ENCODE measurements around the gene RELA. TPM values are rescaled to one million over a fixed set of nuclear protein-coding genes. Genes with fewer than 3 reads are reported as not detected.

RELA gene
- total RNA-seq, 1 donor: 31.8 TPM

DNA sequence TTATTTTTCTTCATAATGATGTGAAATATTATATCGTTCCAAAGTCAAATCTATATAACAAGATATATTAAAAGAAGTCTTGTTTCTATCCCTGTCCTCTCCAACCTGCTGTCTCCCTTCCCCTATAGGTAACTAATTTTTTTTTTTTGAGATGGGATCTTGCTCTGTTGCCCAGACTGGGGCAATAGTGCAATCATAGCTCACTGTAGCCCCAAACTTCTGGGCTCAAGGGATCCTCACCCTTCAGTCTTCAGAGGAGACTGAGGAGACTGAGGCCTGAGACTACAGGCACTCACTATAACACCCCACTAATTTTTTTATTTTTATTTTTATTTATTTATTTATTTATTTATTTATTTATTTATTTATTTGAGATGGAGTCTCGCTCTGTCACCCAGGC, 10.3 kb upstream of the RELA start:
- Histone ChIP-seq H2AFZ (ENCODE audit: low read length) (no peak overlapping the region), H3K4me1 (ENCODE audit: insufficient read depth, low read length) (no peaks in the 10 kb centered on the region), H3K36me3 (ENCODE audit: insufficient read depth, low read length) (no peaks in the 10 kb centered on the region), H3K79me2 (ENCODE audit: insufficient read depth, low read length) (no peaks in the 10 kb centered on the region), H4K20me1 (ENCODE audit: insufficient read depth, low read length) (no peaks in the 10 kb centered on the region), H3K9me3 (ENCODE audit: low read depth, low read length) (no peaks in the 10 kb centered on the region), H3K4me2 (ENCODE audit: insufficient read depth, low read length) (no peak overlapping the region), H3K27ac (ENCODE audit: low read depth, low read length) (no peak overlapping the region), H3K4me3 (ENCODE audit: insufficient read depth, low read length) (no peak overlapping the region), H3K27me3 (ENCODE audit: insufficient read depth, low read length) (peaks cover 3% of the 10 kb centered on the region)
- no peak for DNase-seq (ENCODE audit: insufficient read length, low spot score, missing footprints)
- TF ChIP-seq CTCF (IDR thresholded peaks at IDR 0.05; ENCODE audit: extremely low read depth, low read depth, low read length): no peak

DNA sequence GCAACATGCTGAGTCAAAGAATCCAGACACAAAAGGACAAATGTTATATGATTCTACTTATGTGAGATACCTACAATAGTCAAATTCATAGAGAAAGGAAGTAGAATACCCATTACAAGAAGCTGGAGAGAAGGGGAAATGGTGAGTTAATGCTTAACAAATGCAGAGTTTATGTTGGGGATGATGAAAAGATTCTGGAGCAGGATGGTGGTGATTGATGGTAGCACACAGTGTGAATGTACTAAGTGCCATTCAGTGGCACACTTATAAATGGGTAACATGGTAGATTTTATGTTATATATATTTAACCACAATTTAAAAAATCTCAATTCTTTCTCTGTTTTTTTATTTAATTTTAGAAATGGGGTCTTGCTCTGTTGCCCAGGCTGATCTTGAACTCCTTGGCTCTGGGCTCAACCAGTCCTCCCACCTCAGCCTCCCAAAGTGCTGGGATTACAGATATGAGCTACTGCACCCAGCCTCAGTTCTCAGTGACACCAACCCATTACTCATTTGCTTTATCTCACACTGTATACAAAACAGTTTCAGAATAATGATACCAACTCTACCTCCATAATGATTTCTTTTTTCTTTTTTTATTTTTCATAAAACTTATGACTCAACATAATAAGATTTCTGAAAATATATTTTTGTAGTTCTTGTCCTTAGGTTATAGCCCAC, 9.6 kb upstream of the RELA start:
- no peaks in the 10 kb centered on the region for H3K4me1 ChIP-seq (ENCODE audit: insufficient read depth, low read length)
- H3K27ac ChIP-seq (ENCODE audit: low read depth, low read length): no peak overlapping the region
- no peak overlapping the region for H3K4me2 ChIP-seq (ENCODE audit: insufficient read depth, low read length)
- peak; percentile 65 for DNase-seq (ENCODE audit: insufficient read length, low spot score, missing footprints)
- peaks cover 3% of the 10 kb centered on the region for H3K27me3 ChIP-seq (ENCODE audit: insufficient read depth, low read length)
- H3K9me3 ChIP-seq (ENCODE audit: low read depth, low read length): no peaks in the 10 kb centered on the region
- TF ChIP-seq CTCF (IDR thresholded peaks at IDR 0.05; ENCODE audit: extremely low read depth, low read depth, low read length): no peak
- no peak overlapping the region for H3K4me3 ChIP-seq (ENCODE audit: insufficient read depth, low read length)
- H3K79me2 ChIP-seq (ENCODE audit: insufficient read depth, low read length): no peaks in the 10 kb centered on the region
- no peaks in the 10 kb centered on the region for H4K20me1 ChIP-seq (ENCODE audit: insufficient read depth, low read length)
- H3K36me3 ChIP-seq (ENCODE audit: insufficient read depth, low read length): no peaks in the 10 kb centered on the region
- H2AFZ ChIP-seq (ENCODE audit: low read length): no peak overlapping the region

DNA sequence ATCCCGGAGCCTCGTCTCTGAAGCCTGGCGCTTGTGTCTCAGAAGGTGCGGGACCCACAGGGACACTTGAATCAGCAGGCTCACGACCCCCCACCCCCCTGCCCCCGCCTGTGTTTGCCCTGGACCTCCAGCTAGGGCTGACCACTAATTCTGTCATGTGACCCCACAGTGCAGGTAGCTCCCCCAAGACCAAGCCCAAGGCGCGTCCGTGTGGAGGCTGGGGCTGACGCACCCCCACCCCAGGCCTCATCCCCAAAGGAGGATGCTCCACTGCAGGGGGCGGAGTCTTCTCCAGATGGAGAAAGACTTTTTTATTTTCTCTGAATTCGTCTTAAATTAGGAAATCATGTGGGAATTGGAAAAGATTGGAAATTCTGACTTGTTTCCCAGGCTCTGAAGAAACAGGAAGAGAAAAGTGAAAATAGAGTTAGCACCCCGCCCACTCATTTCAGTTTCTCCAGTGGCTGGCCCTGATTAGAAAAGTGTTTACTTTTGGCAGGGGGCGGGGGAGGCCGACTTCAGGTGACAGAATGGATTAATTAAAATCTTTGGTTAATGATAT, 1.0 kb upstream of the RELA start:
- H2AFZ ChIP-seq (ENCODE audit: low read length): peak overlapping the region; percentile 95
- no peaks in the 10 kb centered on the region for H3K9me3 ChIP-seq (ENCODE audit: low read depth, low read length)
- peak overlapping the region; percentile 96 for H3K4me3 ChIP-seq (ENCODE audit: insufficient read depth, low read length)
- TF ChIP-seq CTCF (IDR thresholded peaks at IDR 0.05; ENCODE audit: extremely low read depth, low read depth, low read length): no peak
- peaks cover 17% of the 10 kb centered on the region for H3K4me1 ChIP-seq (ENCODE audit: insufficient read depth, low read length)
- H3K4me2 ChIP-seq (ENCODE audit: insufficient read depth, low read length): peak overlapping the region; percentile 86
- no peaks in the 10 kb centered on the region for H3K27me3 ChIP-seq (ENCODE audit: insufficient read depth, low read length)
- peaks cover 24% of the 10 kb centered on the region for H4K20me1 ChIP-seq (ENCODE audit: insufficient read depth, low read length)
- H3K27ac ChIP-seq (ENCODE audit: low read depth, low read length): peak overlapping the region; percentile 98
- H3K79me2 ChIP-seq (ENCODE audit: insufficient read depth, low read length): peaks cover 34% of the 10 kb centered on the region
- DNase-seq (ENCODE audit: insufficient read length, low spot score, missing footprints): peak; percentile 92
- H3K36me3 ChIP-seq (ENCODE audit: insufficient read depth, low read length): peaks cover 29% of the 10 kb centered on the region

- Histone ChIP-seq H4K20me1 (ENCODE audit: insufficient read depth, low read length) (peaks cover 28% of the 10 kb centered on the region), H3K27me3 (ENCODE audit: insufficient read depth, low read length) (no peaks in the 10 kb centered on the region), H3K27ac (ENCODE audit: low read depth, low read length) (peak overlapping the region; percentile 88), H2AFZ (ENCODE audit: low read length) (peak overlapping the region; percentile 29), H3K9me3 (ENCODE audit: low read depth, low read length) (no peaks in the 10 kb centered on the region), H3K36me3 (ENCODE audit: insufficient read depth, low read length) (peaks cover 43% of the 10 kb centered on the region), H3K4me2 (ENCODE audit: insufficient read depth, low read length) (peak overlapping the region; percentile 100), H3K4me3 (ENCODE audit: insufficient read depth, low read length) (peak overlapping the region; percentile 96), H3K4me1 (ENCODE audit: insufficient read depth, low read length) (peaks cover 17% of the 10 kb centered on the region), H3K79me2 (ENCODE audit: insufficient read depth, low read length) (peaks cover 44% of the 10 kb centered on the region)
- DNase-seq (ENCODE audit: insufficient read length, low spot score, missing footprints): peak; percentile 89
- no peak for TF ChIP-seq CTCF (IDR thresholded peaks at IDR 0.05; ENCODE audit: extremely low read depth, low read depth, low read length)
Observed at GRCh38 chr11:65662247-65662798, 393 bp downstream of the RELA start.
